ENCODE data around the gene CEP89.

Gene CEP89

GRCh38 chr19:32971715-32972540 lies at the start of gene CEP89, which contains the start of gene FAAP24:
Gene CEP89 (minus strand): TSS chr19:32971958. CDS start chr19:32971874, 84 bp downstream.
Gene FAAP24 (plus strand): TSS chr19:32972242. CDS start chr19:32973197, 955 bp downstream.
- TF ChIP-seq TAF1 (IDR thresholded peaks at IDR 0.05; ENCODE audit: low read depth) = peak; percentile 55; the same call in 1 of the 2 replicates
- TF ChIP-seq TCF12 (IDR thresholded peaks at IDR 0.05; ENCODE audit: low read depth) = peak; percentile 26; the same call in 1 of the 2 replicates
- TF ChIP-seq EP300 (IDR thresholded peaks at IDR 0.05; ENCODE audit: borderline replicate concordance) = no peak
- TF ChIP-seq TEAD4 (IDR thresholded peaks at IDR 0.05) = no peak
- TF ChIP-seq MAX (IDR thresholded peaks at IDR 0.05) = peak; percentile 70
- TF ChIP-seq EGR1 (IDR thresholded peaks at IDR 0.05) = no peak
- peak; percentile 62 for TF ChIP-seq FOXM1 (IDR thresholded peaks at IDR 0.05; ENCODE audit: borderline replicate concordance, low read depth)
- TF ChIP-seq CREB1 (IDR thresholded peaks at IDR 0.05; ENCODE audit: low read depth) = peak; percentile 66
- no peak for TF ChIP-seq NFIC (IDR thresholded peaks at IDR 0.05)
- TF ChIP-seq YY1 (IDR thresholded peaks at IDR 0.05; ENCODE audit: low read depth) = peak; percentile 51; the same call in 1 of the 2 replicates
- peak; percentile 22; the same call in 1 of the 2 replicates for TF ChIP-seq USF1 (IDR thresholded peaks at IDR 0.05)

GRCh38 chr19:33008738-33009137 lies 37.0 kb upstream of the CEP89 start:
- no peak for TF ChIP-seq USF1 (IDR thresholded peaks at IDR 0.05)
- no peak for TF ChIP-seq EGR1 (IDR thresholded peaks at IDR 0.05)
- TF ChIP-seq YY1 (IDR thresholded peaks at IDR 0.05; ENCODE audit: low read depth) = no peak
- no peak for TF ChIP-seq FOXM1 (IDR thresholded peaks at IDR 0.05; ENCODE audit: borderline replicate concordance, low read depth)
- no peak for TF ChIP-seq CREB1 (IDR thresholded peaks at IDR 0.05; ENCODE audit: low read depth)
- TF ChIP-seq EP300 (IDR thresholded peaks at IDR 0.05; ENCODE audit: borderline replicate concordance) = no peak
- TF ChIP-seq TAF1 (IDR thresholded peaks at IDR 0.05; ENCODE audit: low read depth) = no peak
- no peak for TF ChIP-seq TEAD4 (IDR thresholded peaks at IDR 0.05)
- TF ChIP-seq ZBTB7A (IDR thresholded peaks at IDR 0.05; ENCODE audit: low read depth) = no peak
- TF ChIP-seq CEBPB (IDR thresholded peaks at IDR 0.05) = no peak
- no peak for TF ChIP-seq RAD21 (IDR thresholded peaks at IDR 0.05; ENCODE audit: low read depth)

GRCh38 chr19:33005440-33005839 lies 33.7 kb upstream of the CEP89 start:
- TF ChIP-seq TAF1 (IDR thresholded peaks at IDR 0.05; ENCODE audit: low read depth) = no peak
- TF ChIP-seq CREB1 (IDR thresholded peaks at IDR 0.05; ENCODE audit: low read depth) = no peak
- TF ChIP-seq NFIC (IDR thresholded peaks at IDR 0.05) = peak; percentile 80
- TF ChIP-seq TEAD4 (IDR thresholded peaks at IDR 0.05) = peak; percentile 74
- TF ChIP-seq YY1 (IDR thresholded peaks at IDR 0.05; ENCODE audit: low read depth) = peak; percentile 44; the same call in 1 of the 2 replicates
- TF ChIP-seq EP300 (IDR thresholded peaks at IDR 0.05; ENCODE audit: borderline replicate concordance) = peak; percentile 84
- TF ChIP-seq ZBTB7A (IDR thresholded peaks at IDR 0.05; ENCODE audit: low read depth) = no peak
- peak; percentile 27; the same call in 1 of the 2 replicates for TF ChIP-seq RAD21 (IDR thresholded peaks at IDR 0.05; ENCODE audit: low read depth)
- peak; percentile 90 for TF ChIP-seq TCF12 (IDR thresholded peaks at IDR 0.05; ENCODE audit: low read depth)
- TF ChIP-seq REST (IDR thresholded peaks at IDR 0.05; ENCODE audit: low read depth) = no peak
- TF ChIP-seq FOXM1 (IDR thresholded peaks at IDR 0.05; ENCODE audit: borderline replicate concordance, low read depth) = peak; percentile 69
- no peak for TF ChIP-seq EGR1 (IDR thresholded peaks at IDR 0.05)
- TF ChIP-seq CEBPB (IDR thresholded peaks at IDR 0.05) = peak; percentile 59
- TF ChIP-seq USF1 (IDR thresholded peaks at IDR 0.05) = no peak
- no peak for TF ChIP-seq MAX (IDR thresholded peaks at IDR 0.05)

GRCh38 chr19:33003424-33004024 lies 31.8 kb upstream of the CEP89 start:
- TF ChIP-seq TCF12 (IDR thresholded peaks at IDR 0.05; ENCODE audit: low read depth) (0 out of 2 replicates have a peak, but pooled peaks have one; percentile 47), NFIC (IDR thresholded peaks at IDR 0.05) (peak; percentile 62), EP300 (IDR thresholded peaks at IDR 0.05; ENCODE audit: borderline replicate concordance) (peak; percentile 21; the same call in 1 of the 2 replicates)

- TF ChIP-seq TCF12 (IDR thresholded peaks at IDR 0.05; ENCODE audit: low read depth) (peak; percentile 52; the same call in 1 of the 2 replicates), NFIC (IDR thresholded peaks at IDR 0.05) (peak; percentile 91)
Measured at GRCh38 chr19:33002126-33002865, 30.5 kb upstream of the CEP89 start.

GRCh38 chr19:33000910-33001309 lies 29.2 kb upstream of the CEP89 start:
- no peak for TF ChIP-seq EP300 (IDR thresholded peaks at IDR 0.05; ENCODE audit: borderline replicate concordance)
- no peak for TF ChIP-seq FOXM1 (IDR thresholded peaks at IDR 0.05; ENCODE audit: borderline replicate concordance, low read depth)
- TF ChIP-seq RAD21 (IDR thresholded peaks at IDR 0.05; ENCODE audit: low read depth) = no peak
- TF ChIP-seq TCF12 (IDR thresholded peaks at IDR 0.05; ENCODE audit: low read depth) = no peak
- no peak for TF ChIP-seq CREB1 (IDR thresholded peaks at IDR 0.05; ENCODE audit: low read depth)
